Bladder microvascular endothelial cell (primary cell): ENCODE data around the gene TMEM31. TPM values are rescaled to one million over a fixed set of nuclear protein-coding genes. Genes with fewer than 3 reads are reported as not detected.

Experiments used
- total RNA-seq: library from RNA; depleted of rRNA; stranded (reverse); fragments of >200 nt; gene quantifications from 2 replicates; pipeline ENCODE4 v1.2.3, GENCODE V29; 2014

Gene TMEM31, protein sequence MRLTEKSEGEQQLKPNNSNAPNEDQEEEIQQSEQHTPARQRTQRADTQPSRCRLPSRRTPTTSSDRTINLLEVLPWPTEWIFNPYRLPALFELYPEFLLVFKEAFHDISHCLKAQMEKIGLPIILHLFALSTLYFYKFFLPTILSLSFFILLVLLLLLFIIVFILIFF
- total RNA-seq: not detected in 2 replicates

DNA sequence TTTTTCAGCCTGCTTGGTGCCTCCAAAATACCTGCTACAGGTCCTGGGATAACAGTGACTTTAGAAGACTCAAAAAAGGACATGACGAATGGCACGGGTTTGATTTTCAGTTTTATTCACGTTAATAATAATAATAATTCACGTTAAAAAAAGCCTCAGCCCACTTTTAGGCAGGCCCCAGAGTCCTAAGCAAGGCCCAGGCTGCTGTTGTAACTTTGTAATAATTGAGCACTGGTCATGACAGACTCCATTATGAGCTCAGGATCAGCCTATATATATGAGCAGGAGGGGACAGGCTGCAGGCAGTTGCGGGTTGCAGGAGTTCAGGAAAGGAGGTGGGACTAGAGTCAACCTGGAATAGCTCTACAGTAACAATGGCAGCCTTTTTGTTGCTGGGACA is at the start of gene TMEM31:
TSS of gene TMEM31 (plus strand) at position 301 of the 400 bp plus-strand sequence. CDS start 1,350 bp downstream, outside the sequence.

DNA sequence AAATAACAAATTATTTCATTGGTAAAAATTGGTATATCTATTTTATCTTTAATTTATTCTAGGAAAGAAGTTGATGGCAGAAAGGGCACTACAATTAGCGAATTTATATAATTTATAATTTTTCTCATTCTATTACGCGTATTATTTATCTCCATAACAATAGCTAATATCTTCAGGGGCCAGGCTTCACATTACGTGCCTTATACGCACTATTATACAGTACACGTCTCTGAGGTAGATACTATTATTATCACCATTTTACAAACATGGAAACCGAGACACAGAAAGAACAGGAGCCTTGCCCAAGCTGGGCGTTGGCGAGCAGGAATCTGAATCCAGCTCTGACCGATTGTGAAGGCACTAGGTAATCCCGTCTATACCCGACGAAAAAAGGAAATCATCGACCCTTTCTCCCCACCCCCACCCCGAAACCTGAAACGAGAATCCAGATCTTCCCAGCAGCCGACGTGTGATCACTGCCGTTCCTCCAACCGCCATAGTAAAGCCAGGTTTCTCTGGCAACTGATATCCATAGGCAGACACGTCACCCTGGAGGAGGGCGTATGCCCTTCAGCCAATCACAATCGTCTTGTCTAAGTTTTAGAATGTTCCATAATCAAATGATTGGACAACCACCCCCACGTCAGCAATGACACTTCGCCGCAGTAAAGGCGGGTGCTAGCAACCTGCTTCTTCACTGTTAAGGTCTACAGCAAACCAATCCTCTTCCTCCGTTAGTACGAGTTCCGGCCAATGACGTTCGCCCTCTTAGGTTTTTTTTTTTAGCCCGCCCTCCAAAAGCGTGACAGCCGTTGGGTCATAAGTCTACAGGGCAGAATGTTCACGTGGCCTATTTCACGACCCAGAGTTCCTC is 24.3 kb upstream of the TMEM31 start, which contains the start of gene MORF4L2:
TSS of gene MORF4L2 (minus strand) at position 501 of the 874 bp plus-strand sequence. CDS start 9,672 bp downstream, outside the sequence.

Other genes with a start within 250 kb of the TMEM31 start
- gene RAB40A, start 191.4 kb upstream of the TMEM31 start, total RNA-seq: 0.13 TPM in 1 of 2 replicates, not detected in the other
- gene TCEAL4, start 125.4 kb upstream of the TMEM31 start, total RNA-seq: 32.7 and 41.2 TPM in 2 replicates
- 8.3 and 8.5 TPM in 2 replicates for gene TCEAL3, start 102.9 kb upstream of the TMEM31 start, total RNA-seq
- 15.1 and 16.0 TPM in 2 replicates for gene TCEAL1, start 81.9 kb upstream of the TMEM31 start, total RNA-seq
- gene MORF4L2, start 24.2 kb upstream of the TMEM31 start, total RNA-seq: 289 and 375 TPM in 2 replicates
- 0.25 TPM in 1 of 2 replicates, not detected in the other for gene PLP1, start 65.9 kb downstream of the TMEM31 start, total RNA-seq
- gene RAB9B, start 121.3 kb downstream of the TMEM31 start, total RNA-seq: 0.32 and 1.1 TPM in 2 replicates